Upper lobe of right lung (tissue), 1 donor: ENCODE results near the gene APCDD1L. TPM values are rescaled to one million over a fixed set of nuclear protein-coding genes. Genes with fewer than 3 reads are reported as not detected.

ENCODE experiments used
- ATAC-seq: fragments of 200-7000 bp; cut with Tn5 transposase; one replicate; pipeline ENCODE4 v1.9.1; 2020; ENCODE audit warnings: mild to moderate bottlenecking, moderate library complexity
- DNase-seq: peaks from one replicate; pipeline ENCODE4 v3.0.0-alpha.2; 2020
- H3K27ac ChIP-seq: fragments of 200-600 bp; one replicate; pipeline ENCODE4 v1.8.0; 2022
- H3K27me3 ChIP-seq: fragments of 200-600 bp; one replicate; pipeline ENCODE4 v1.8.0; 2022; ENCODE audit warnings: mild to moderate bottlenecking
- H3K36me3 ChIP-seq: fragments of 200-600 bp; one replicate; pipeline ENCODE4 v1.8.0; 2022
- H3K4me1 ChIP-seq: fragments of 200-600 bp; one replicate; pipeline ENCODE4 v1.8.0; 2022
- H3K4me3 ChIP-seq: fragments of 200-600 bp; one replicate; pipeline ENCODE4 v1.8.0; 2022; ENCODE audit warnings: mild to moderate bottlenecking
- H3K9me3 ChIP-seq: fragments of 200-600 bp; one replicate; pipeline ENCODE4 v1.8.0; 2022
- intact Hi-C: fragments of 100-400 bp; cut with DNase I; formaldehyde crosslinking; loops from one replicate; pipeline ENCODE4 v1.11.0; 2022
- total RNA-seq: library from RNA; stranded (reverse); fragmentation: NEBNext Ultra II Directional; extraction: Animal tissue kit (Norgen Biotek cat#: 25700); gene quantifications from one replicate; pipeline ENCODE4 v1.2.1, GENCODE V29; 2021
- TF ChIP-seq, protein P1 (sequence below): fragments of 200-600 bp; IDR thresholded peaks from one replicate; pipeline ENCODE4 v1.8.0; 2022; ENCODE audit warnings: antibody characterized with exemption
- donor health status: DM: no; HTN: yes; CAD: no; lungs with severe emphysema.

The APCDD1L gene
- total RNA-seq, 1 donor from 2014 or later = not detected

DNA sequence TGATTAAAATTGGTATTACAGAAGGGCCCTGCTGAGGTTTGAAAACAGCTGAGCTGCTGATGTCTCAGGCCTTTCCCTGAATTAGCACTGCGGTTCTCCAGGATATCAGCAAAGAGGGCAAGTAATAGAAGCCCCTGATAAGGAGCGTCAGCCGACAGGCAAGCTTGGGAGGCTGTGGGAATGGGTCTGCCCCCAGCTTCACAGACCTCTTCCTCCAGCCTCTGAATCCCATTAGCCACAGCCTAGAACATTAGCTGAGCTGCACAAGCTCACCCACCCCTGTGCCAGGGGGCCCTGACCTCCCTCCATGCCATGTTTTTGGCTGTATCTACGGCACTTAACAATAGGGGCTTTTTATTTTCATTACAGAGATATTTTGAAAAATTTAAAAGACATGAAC lies 66.2 kb downstream of the APCDD1L start:
- DNase-seq = no peak
- H3K27me3 ChIP-seq = no peaks in the 10 kb centered on the region
- no peak overlapping the region for H3K4me3 ChIP-seq
- H3K9me3 ChIP-seq = no peaks in the 10 kb centered on the region
- H3K27ac ChIP-seq = no peak overlapping the region
- TF ChIP-seq, protein P1, sequence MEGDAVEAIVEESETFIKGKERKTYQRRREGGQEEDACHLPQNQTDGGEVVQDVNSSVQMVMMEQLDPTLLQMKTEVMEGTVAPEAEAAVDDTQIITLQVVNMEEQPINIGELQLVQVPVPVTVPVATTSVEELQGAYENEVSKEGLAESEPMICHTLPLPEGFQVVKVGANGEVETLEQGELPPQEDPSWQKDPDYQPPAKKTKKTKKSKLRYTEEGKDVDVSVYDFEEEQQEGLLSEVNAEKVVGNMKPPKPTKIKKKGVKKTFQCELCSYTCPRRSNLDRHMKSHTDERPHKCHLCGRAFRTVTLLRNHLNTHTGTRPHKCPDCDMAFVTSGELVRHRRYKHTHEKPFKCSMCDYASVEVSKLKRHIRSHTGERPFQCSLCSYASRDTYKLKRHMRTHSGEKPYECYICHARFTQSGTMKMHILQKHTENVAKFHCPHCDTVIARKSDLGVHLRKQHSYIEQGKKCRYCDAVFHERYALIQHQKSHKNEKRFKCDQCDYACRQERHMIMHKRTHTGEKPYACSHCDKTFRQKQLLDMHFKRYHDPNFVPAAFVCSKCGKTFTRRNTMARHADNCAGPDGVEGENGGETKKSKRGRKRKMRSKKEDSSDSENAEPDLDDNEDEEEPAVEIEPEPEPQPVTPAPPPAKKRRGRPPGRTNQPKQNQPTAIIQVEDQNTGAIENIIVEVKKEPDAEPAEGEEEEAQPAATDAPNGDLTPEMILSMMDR = no peak
- intact Hi-C loops = no loop called here
- ATAC-seq = no peak
- peaks cover 50% of the 10 kb centered on the region for H3K36me3 ChIP-seq
- no peaks in the 10 kb centered on the region for H3K4me1 ChIP-seq

DNA sequence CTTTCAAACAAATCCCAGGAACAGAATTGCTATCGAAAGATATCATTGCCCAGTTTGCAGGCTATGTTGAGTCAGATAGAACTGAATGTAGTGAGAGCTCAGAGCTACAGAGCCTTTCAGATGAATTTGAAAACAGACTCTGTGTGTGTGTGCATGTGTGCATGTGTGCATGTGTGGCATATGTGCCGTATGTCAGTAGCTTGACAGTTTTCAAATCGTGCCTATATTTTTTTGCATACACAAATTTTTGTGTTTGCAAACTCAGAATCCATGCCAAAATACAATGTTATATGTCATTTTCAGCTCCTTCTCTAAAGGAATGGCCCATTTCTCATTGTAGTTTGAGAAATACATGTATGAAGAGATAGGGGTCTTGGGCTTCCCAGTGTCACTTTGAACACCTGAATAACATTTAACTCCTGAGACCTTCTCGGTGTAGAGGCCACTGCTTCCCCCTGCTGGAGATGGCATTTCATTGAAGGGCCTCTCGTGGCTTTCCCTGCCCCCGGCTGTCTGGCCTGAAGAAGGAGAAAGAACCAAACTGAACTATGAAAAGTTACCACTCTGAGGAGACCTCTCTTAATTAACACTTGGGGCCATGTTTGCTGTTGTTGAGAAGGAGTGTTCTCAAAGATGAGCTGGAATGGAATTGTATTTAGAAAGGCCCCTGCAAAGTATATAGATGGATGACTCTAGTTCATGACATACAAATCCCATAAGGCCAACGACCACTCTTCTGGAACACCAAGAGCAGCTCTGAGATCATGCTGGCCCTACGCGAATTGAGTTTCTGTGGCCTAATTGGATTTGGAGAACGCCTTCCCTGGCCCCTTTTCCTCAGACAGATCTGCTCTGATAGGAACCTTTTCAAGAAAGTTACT lies 67.4 kb downstream of the APCDD1L start:
- TF ChIP-seq, protein P1 = peak; percentile 54
- DNase-seq = no peak

DNA sequence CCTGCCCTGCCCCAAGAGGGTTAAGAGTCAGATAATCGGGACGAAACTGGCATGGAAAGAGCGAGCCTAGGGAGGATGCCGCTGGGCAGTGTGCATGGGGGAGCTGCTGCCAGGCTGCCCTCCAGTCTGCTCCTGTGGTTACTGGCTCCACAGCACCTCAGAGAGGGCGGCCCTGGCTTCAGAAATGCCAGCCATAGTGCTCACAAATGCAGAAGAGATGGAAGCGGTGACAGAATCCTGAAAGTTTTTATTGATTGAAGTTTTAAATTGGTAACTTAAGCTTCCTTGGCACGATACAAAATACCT lies 68.3 kb downstream of the APCDD1L start:
- TF ChIP-seq, protein P1 = no peak
- peaks cover 52% of the 10 kb centered on the region for H3K36me3 ChIP-seq
- intact Hi-C loops = no loop called here
- ATAC-seq (peak; percentile 40), DNase-seq (no peak)
- no peaks in the 10 kb centered on the region for H3K9me3 ChIP-seq
- no peaks in the 10 kb centered on the region for H3K4me1 ChIP-seq
- H3K4me3 ChIP-seq = no peak overlapping the region
- no peaks in the 10 kb centered on the region for H3K27me3 ChIP-seq
- no peak overlapping the region for H3K27ac ChIP-seq

More for the DNA sequence above, 67.4 kb downstream of the APCDD1L start:
- H3K36me3 ChIP-seq = peaks cover 52% of the 10 kb centered on the region
- intact Hi-C loops = no loop called here
- no peak overlapping the region for H3K27ac ChIP-seq
- H3K9me3 ChIP-seq = no peaks in the 10 kb centered on the region
- no peaks in the 10 kb centered on the region for H3K27me3 ChIP-seq
- H3K4me3 ChIP-seq = no peak overlapping the region
- no peaks in the 10 kb centered on the region for H3K4me1 ChIP-seq
- ATAC-seq = peak; percentile 85

DNA sequence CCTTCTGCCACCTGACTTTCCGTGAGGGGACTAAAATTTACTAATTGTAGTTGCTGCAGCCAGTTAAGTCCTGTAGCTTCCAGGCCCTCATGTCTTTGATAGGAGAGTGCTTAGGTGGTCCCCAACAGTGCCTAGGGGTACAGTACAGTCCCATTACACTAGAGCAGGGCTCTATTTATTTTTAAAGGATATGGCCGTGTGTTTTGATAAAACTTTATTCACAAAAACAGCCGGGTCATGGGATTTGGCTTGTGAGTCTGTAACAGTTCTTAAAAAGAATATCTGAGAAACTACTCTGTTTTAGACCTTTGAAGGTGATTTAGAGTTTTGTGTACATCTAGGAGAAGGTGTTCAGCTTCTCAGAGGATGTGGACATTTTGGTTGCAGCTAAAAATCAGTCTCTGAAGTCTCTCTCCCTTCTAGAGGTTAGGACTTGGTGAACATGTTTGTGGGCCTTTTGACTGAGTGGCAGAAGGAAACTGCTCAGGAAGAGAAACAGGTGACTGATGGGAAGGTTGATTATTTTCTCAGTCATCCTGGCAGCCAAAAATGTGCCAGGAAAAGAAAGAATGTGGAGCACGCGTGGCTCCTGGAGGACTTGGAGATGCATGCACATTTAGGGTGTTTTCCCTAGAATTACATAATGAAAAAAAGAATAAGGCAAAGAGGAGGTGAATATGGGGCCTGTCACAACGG lies 68.8 kb downstream of the APCDD1L start:
- no peak overlapping the region for H3K27ac ChIP-seq
- no peaks in the 10 kb centered on the region for H3K9me3 ChIP-seq
- TF ChIP-seq, protein P1 = no peak
- intact Hi-C loops = no loop called here
- no peak overlapping the region for H3K4me3 ChIP-seq
- H3K27me3 ChIP-seq = no peaks in the 10 kb centered on the region
- DNase-seq (no peak), ATAC-seq (no peak)
- H3K36me3 ChIP-seq = peaks cover 57% of the 10 kb centered on the region
- H3K4me1 ChIP-seq = no peaks in the 10 kb centered on the region

DNA sequence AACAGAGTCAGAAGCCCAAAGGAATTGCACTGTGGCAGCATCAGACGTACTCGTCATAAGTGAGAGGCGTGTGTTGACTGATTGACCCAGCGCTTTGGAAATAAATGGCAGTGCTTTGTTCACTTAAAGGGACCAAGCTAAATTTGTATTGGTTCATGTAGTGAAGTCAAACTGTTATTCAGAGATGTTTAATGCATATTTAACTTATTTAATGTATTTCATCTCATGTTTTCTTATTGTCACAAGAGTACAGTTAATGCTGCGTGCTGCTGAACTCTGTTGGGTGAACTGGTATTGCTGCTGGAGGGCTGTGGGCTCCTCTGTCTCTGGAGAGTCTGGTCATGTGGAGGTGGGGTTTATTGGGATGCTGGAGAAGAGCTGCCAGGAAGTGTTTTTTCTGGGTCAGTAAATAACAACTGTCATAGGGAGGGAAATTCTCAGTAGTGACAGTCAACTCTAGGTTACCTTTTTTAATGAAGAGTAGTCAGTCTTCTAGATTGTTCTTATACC lies 70.4 kb downstream of the APCDD1L start:
- no peaks in the 10 kb centered on the region for H3K27me3 ChIP-seq
- H3K9me3 ChIP-seq = no peaks in the 10 kb centered on the region
- no peak overlapping the region for H3K4me3 ChIP-seq
- TF ChIP-seq, protein P1 = no peak
- peaks cover 62% of the 10 kb centered on the region for H3K36me3 ChIP-seq
- H3K27ac ChIP-seq = no peak overlapping the region
- H3K4me1 ChIP-seq = no peaks in the 10 kb centered on the region
- DNase-seq (no peak), ATAC-seq (no peak)
- intact Hi-C loops = no loop called here
